ENCODE data around the gene GOLGA2.
A peak's percentile ranks its signal among the peaks of the same experiment; 100 is the strongest.
"Not testable (repeated sequence)": the region's sequence is repeated elsewhere in the genome, so short reads cannot be mapped to it uniquely, and the experiment has no call there.

Gene GOLGA2

GRCh38 chr9:128233817-128234406, 41.9 kb downstream of the GOLGA2 start:
- no peak for TF ChIP-seq CTCF (conservative IDR thresholded peaks at IDR 0.05; ENCODE audit: low read length)
- no peak overlapping the region for H3K4me3 ChIP-seq (ENCODE audit: low read length)
- DNase-seq (ENCODE audit: low read depth), result no peak

DNA sequence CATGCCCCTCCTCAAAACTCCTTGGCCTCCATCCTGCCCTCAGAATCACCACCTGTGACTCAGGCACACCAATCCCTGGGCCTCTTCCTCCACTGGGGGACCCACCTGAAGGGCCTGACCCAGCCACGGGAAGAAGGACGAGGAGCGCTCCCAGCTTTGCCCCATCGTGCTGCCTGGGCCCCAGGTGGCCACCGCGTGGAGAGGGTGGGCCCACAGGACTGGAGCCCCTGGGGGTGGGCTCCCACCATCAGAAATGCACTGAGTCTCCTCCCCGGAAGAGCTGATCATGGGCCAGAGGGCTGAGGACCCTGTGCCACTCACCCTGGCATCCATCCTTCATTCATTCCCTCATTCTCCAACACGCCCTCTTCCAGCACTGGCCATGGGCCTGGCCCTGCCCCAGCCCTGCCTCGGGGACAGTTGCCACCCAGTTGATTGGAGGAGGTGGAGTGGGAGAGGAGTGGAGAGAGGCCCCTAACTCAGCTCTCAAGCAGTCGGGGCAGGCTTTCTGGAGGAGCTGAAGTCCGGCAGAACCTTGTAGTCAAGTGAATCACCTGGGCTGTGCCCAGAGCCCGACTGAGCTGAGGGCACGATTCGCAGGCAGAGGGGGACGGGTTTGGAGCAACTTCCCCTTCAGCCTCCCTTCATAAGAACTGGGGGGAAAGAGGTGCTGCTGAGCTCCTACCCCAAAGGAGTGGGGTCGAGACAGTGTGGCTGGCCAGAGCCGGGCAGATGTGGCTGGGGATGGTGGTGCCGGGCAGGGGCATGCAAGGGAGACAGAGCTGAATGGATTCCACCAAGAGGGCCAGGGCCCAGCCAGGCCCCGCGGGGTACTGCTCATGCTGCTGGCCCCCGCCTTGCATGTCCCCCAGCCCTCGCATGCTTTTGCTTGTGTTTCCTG, 43.0 kb downstream of the GOLGA2 start:
- H3K4me3 ChIP-seq (ENCODE audit: low read length), result no peak overlapping the region
- TF ChIP-seq CTCF (conservative IDR thresholded peaks at IDR 0.05; ENCODE audit: low read length), result no peak
- no peak for DNase-seq (ENCODE audit: low read depth)

DNA sequence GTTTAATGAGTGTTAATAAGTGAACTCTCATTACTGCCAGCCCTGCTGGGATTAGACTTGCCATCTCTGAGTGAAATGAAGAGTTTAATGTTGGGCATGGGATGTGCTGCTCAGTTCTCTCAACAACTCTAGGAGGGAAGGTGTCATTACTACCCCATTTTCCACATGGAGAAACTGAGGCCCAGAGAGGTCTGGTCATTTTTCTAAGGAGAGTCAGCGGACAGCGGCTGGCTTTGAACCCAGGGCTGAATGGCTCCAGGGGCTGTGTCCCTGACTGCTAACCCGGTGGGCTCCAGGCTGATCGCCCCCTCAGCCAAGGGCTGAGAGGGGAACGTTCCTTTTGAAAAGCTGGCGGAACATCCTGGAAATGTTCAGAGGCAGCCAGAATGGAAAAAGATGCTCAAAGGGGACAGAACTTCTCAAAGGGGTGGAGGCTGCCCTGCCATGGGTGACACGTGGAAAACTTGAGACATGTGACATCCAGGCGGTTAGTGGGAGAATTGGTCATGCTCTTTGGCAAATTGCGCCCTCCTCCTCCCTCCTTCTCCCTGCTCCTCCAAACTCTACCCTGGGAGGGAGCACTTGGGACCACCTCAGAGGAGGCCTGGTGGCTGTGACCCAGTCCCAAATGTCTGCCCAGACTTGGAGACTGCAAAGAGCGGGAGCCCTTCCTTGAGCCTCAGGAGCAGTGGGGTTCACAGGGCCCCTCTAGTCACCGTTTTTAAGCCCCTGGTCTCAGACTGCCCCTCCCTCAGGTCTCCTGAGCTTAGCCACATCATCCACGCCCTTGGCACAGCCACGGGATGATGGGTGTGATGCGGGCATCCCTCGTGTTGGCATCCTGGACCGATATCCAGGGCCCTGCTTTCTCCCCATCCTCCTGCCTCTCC, 43.9 kb downstream of the GOLGA2 start:
- DNase-seq (ENCODE audit: low read depth), result peak; percentile 40
- H3K4me3 ChIP-seq (ENCODE audit: low read length), result no peak overlapping the region
- TF ChIP-seq CTCF (conservative IDR thresholded peaks at IDR 0.05; ENCODE audit: low read length), result no peak

DNA sequence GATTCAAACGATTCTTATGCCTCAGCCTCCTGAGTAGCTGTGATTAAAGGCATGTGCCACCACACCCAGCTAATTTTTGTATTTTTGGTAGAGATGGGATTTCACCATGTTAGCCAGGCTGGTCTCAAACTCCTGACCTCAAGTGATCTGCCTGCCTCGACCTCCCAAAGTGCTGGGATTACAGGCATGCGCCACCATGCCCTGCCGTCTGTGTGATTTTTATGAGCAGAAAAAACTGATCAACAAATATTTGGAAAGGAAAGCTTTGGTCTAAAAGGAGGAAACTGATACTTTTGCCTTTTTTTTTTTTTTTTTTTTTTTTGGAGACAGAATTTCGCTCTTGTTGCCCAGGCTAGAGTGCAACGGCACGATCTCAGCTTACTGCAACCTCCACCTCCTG, 44.9 kb downstream of the GOLGA2 start:
- DNase-seq (ENCODE audit: low read depth); H3K4me3 ChIP-seq (ENCODE audit: low read length): not testable (repeated sequence)

- no peak for DNase-seq (ENCODE audit: low read depth)
- no peak for TF ChIP-seq CTCF (conservative IDR thresholded peaks at IDR 0.05; ENCODE audit: low read length)
- no peak overlapping the region for H3K4me3 ChIP-seq (ENCODE audit: low read length)
Observed at GRCh38 chr9:128226412-128226801, 49.4 kb downstream of the GOLGA2 start.

- no peak for TF ChIP-seq CTCF (conservative IDR thresholded peaks at IDR 0.05; ENCODE audit: low read length)
- H3K4me3 ChIP-seq (ENCODE audit: low read length), result no peak overlapping the region
- no peak for DNase-seq (ENCODE audit: low read depth)
Observed at GRCh38 chr9:128225770-128226411, 49.9 kb downstream of the GOLGA2 start.

DNA sequence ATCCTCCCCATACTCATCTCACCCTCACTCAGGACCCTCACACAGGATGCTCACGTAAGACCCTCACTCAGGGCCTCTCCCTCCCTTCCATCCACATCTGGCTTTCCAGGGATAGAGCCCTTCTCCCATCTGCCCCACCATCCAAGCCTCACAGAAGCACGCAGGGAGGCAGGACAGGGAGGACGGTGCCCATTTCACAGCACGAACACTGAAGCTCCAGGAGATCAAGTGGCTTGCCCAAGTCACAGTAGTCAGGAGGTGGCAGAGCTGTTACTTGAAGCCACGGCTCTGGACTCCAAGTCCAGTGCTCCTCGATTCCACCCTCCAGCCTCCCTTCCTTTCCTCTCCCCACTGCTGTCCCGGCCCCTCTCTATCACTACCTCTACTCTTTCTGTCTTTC, 50.9 kb downstream of the GOLGA2 start:
- H3K4me3 ChIP-seq (ENCODE audit: low read length), result no peak overlapping the region
- DNase-seq (ENCODE audit: low read depth), result no peak
- no peak for TF ChIP-seq CTCF (conservative IDR thresholded peaks at IDR 0.05; ENCODE audit: low read length)
